Measurements from ENCODE around the gene SDHD. TPM values are rescaled to one million over a fixed set of nuclear protein-coding genes. Genes with fewer than 3 reads are reported as not detected.
A peak's percentile ranks its signal among the peaks of the same experiment; 100 is the strongest.
"Not testable (repeated sequence)": the region's sequence is repeated elsewhere in the genome, so short reads cannot be mapped to it uniquely, and the experiment has no call there.

The SDHD gene
- total RNA-seq, 2 experiments from 2014 or later: 24.8 to 29.4 TPM

DNA sequence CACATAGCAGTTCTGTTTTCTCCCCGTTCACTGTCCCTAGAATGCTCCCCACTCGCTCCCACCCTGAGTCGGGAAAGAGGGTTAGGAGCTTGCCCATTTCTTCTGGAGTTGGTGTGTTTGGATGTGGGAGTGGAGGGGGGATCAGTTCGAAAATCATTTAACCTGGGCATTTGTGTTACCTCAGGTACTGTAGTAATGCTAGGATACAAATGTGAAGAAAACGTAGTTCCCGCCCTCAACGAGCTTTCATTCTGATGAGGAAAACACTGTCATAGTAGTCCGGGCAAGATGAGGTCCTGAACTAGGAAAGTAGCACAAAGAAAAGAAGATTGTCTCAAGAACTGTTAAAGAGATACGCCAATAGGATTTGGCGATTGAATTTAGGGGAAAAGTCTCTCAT, 539 bp downstream of the SDHD start:
- Mint-ChIP-seq H3K27ac (peak overlapping the region; percentile 94), H3K36me3 (ENCODE audit: low read depth) (peaks cover 97% of the 10 kb centered on the region), H3K27me3 (no peaks in the 10 kb centered on the region), H3K4me1 (ENCODE audit: low read depth) (peaks cover 54% of the 10 kb centered on the region), H3K9me3 (no peaks in the 10 kb centered on the region), H3K4me3 (peak overlapping the region; percentile 99)
- ChIA-PET CTCF (interaction anchor here (0.6 to 1.6 kb wide), 4 partner anchors 10 to 148 kb away, joined by 3 to 4 read pairs (median 3); no protein-coding TSS in a partner anchor), POLR2A (interaction anchor here (0.6 to 3.9 kb wide), 8 partner anchors 8 to 1228 kb away, joined by 3 to 36 read pairs (median 4); partner anchors contain the start of genes ALG9, NKAPD1, PIH1D2 and PTS)
- ATAC-seq (ENCODE audit: poor library complexity) (no peak), DNase-seq (no peak)
- TF ChIP-seq CTCF (IDR thresholded peaks at IDR 0.05): no peak
- Histone ChIP-seq H3K27ac (ENCODE audit: low read depth in 1 of 2, low read length in 2 of 2) (peak overlapping the region; percentile 35 to 75), H3K9me3 (ENCODE audit: control insufficient read depth in 1 of 2, insufficient read depth in 1 of 2, low read length in 2 of 2) (no peaks in the 10 kb centered on the region), H3K36me3 (ENCODE audit: insufficient read depth, low read length) (peaks cover 64% of the 10 kb centered on the region), H3K27me3 (ENCODE audit: control insufficient read depth in 1 of 2, insufficient read depth in 2 of 2, low read length in 2 of 2) (no peaks in the 10 kb centered on the region), H3K4me1 (ENCODE audit: insufficient read depth, low read length) (peaks cover 32% of the 10 kb centered on the region), H3K4me3 (ENCODE audit: low read length) (peak overlapping the region; percentile 88)
- intact Hi-C loops (cut with DNase I, micrococcal nuclease): loop anchor here (2.0 to 10.0 kb wide), 7 partner anchors 60 to 1228 kb away; partner anchors contain the start of genes DLAT (in 2 of the 2), SIK2 (in 1 of the 2) and TTC12 (in 1 of the 2)

DNA sequence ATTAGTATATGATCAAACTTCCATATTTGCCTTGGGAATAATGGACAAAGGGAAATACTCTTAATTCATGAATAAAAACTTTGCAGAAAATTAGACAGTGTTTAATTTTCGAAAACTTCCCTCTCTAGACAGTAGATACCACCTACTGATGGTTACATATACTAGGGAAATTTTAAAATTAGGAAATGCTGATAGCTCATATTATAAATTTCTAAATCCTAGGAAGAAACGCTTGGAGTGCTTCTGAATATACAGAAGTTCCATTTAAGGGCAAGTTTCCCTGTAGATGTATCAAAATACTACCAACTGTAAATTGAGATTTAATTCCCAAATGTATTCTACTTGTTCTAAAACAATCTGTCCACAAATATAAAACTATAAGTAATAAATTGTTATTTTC, 8.6 kb downstream of the SDHD start:
- H3K4me1 ChIP-seq (ENCODE audit: insufficient read depth, low read length); DNase-seq; H3K27me3 ChIP-seq (ENCODE audit: control insufficient read depth in 1 of 2, insufficient read depth in 2 of 2, low read length in 2 of 2); ATAC-seq (ENCODE audit: poor library complexity); H3K9me3 Mint-ChIP-seq; H3K27ac ChIP-seq (ENCODE audit: low read depth in 1 of 2, low read length in 2 of 2); intact Hi-C loops (cut with DNase I, micrococcal nuclease); CTCF ChIA-PET; H3K27me3 Mint-ChIP-seq; H3K27ac Mint-ChIP-seq; H3K9me3 ChIP-seq (ENCODE audit: control insufficient read depth in 1 of 2, insufficient read depth in 1 of 2, low read length in 2 of 2); H3K4me3 Mint-ChIP-seq; H3K4me3 ChIP-seq (ENCODE audit: low read length): not testable (repeated sequence)
- peaks cover 58% of the 10 kb centered on the region for H3K36me3 ChIP-seq (ENCODE audit: insufficient read depth, low read length)
- POLR2A ChIA-PET: interaction anchor here (0.7 to 1.1 kb wide), 3 partner anchors 9 to 1780 kb away, joined by 3 read pairs; partner anchors contain the start of genes SDHD and TIMM8B
- H3K4me1 Mint-ChIP-seq (ENCODE audit: low read depth): peaks cover 15% of the 10 kb centered on the region
- peaks cover 73% of the 10 kb centered on the region for H3K36me3 Mint-ChIP-seq (ENCODE audit: low read depth)

GRCh38 chr11:112096194-112096593, 9.5 kb downstream of the SDHD start:
- Histone ChIP-seq H3K27ac (ENCODE audit: low read depth in 1 of 2, low read length in 2 of 2) (no peak overlapping the region), H3K4me1 (ENCODE audit: insufficient read depth, low read length) (no peaks in the 10 kb centered on the region), H3K4me3 (ENCODE audit: low read length) (no peak overlapping the region), H3K36me3 (ENCODE audit: insufficient read depth, low read length) (peaks cover 52% of the 10 kb centered on the region), H3K27me3 (ENCODE audit: control insufficient read depth in 1 of 2, insufficient read depth in 2 of 2, low read length in 2 of 2) (no peaks in the 10 kb centered on the region), H3K9me3 (ENCODE audit: control insufficient read depth in 1 of 2, insufficient read depth in 1 of 2, low read length in 2 of 2) (no peaks in the 10 kb centered on the region)
- ChIA-PET POLR2A (no interaction called here), CTCF (no interaction called here)
- intact Hi-C loops (cut with DNase I, micrococcal nuclease): no loop called here
- H3K27me3 Mint-ChIP-seq: no peaks in the 10 kb centered on the region
- H3K9me3 Mint-ChIP-seq: no peaks in the 10 kb centered on the region
- H3K27ac Mint-ChIP-seq: no peak overlapping the region
- no peak overlapping the region for H3K4me3 Mint-ChIP-seq
- peaks cover 12% of the 10 kb centered on the region for H3K4me1 Mint-ChIP-seq (ENCODE audit: low read depth)
- no peak for DNase-seq
- no peak for ATAC-seq (ENCODE audit: poor library complexity)
- H3K36me3 Mint-ChIP-seq (ENCODE audit: low read depth): peaks cover 69% of the 10 kb centered on the region
- no peak for TF ChIP-seq CTCF (IDR thresholded peaks at IDR 0.05)
